ENCODE data around the gene VPS8. TPM values are rescaled to one million over a fixed set of nuclear protein-coding genes. Genes with fewer than 3 reads are reported as not detected.

The VPS8 gene
- total RNA-seq, 1 experiment from 2014 or later = 39.7 TPM

DNA sequence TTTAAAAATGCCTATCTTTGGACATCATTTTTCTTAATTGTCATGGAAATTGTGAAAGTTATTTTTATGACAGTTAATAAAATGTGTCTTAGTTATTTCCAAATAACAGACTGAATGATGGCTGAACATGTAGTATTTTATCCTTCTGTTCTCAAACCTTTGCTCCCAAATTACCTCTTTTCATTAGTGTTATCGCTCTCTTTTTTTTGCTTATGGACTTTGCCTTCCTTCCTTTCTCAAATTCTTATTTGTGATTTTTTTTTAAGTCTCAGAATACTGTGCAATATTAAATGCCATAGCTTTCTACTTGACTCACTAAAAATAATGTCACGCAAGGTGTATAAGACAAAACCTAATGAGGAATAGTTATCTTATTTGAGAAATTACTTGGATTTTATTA lies 107.7 kb downstream of the VPS8 start:
- no peaks in the 10 kb centered on the region for H3K23me2 ChIP-seq (ENCODE audit: insufficient read length, low read depth, low read length, poor library complexity, severe bottlenecking)
- H3K23ac ChIP-seq (ENCODE audit: insufficient read length, low read depth, low read length) = no peak overlapping the region
- H4K20me1 ChIP-seq (ENCODE audit: control insufficient read depth, insufficient read depth, insufficient read length) = no peaks in the 10 kb centered on the region
- H3K79me2 ChIP-seq (ENCODE audit: insufficient read depth, low read length) = no peaks in the 10 kb centered on the region
- Mint-ChIP-seq H3K4me3 (no peak overlapping the region), H3K36me3 (ENCODE audit: insufficient read depth in 1 of 3, low read depth in 3 of 3) (peaks cover 6 to 24% (median 16%) of the 10 kb centered on the region in 3 experiments; a peak in 6 of 7 replicates), H3K9me3 (no peaks in the 10 kb centered on the region), H3K4me1 (peaks cover 19 to 26% of the 10 kb centered on the region in 2 experiments), H3K27me3 (ENCODE audit: low read depth) (no peaks in the 10 kb centered on the region), H3K27ac (no peak overlapping the region)
- no peak overlapping the region for H3K18ac ChIP-seq (ENCODE audit: insufficient read length, low read depth, low read length)
- no peak overlapping the region for H3K4ac ChIP-seq (ENCODE audit: low read depth, low read length)
- H4K91ac ChIP-seq (ENCODE audit: insufficient read length, low read depth, low read length) = no peak overlapping the region
- no peak overlapping the region for H3K27ac ChIP-seq (ENCODE audit: insufficient read length, low read depth, low read length)
- H3T11ph ChIP-seq (ENCODE audit: low read length) = no peak overlapping the region
- WGBS (ENCODE audit: extremely low coverage, insufficient read length, low lambda C conversion rate) = no CpG with 5 or more reads among the region's 2 CpGs
- no peak overlapping the region for H4K8ac ChIP-seq (replicated peaks; ENCODE audit: insufficient read length, low read depth, low read length)
- peaks cover 1% of the 10 kb centered on the region; the same call in 1 of the 2 replicates for H3K4me1 ChIP-seq (ENCODE audit: insufficient read depth, low read length)
- no peak overlapping the region for H3K4me2 ChIP-seq (ENCODE audit: insufficient read depth, insufficient read length, low read length)
- H2AFZ ChIP-seq (ENCODE audit: low read length) = no peak overlapping the region
- no peak overlapping the region for H3K9ac ChIP-seq (ENCODE audit: extremely low read depth, insufficient read length, low read length)
- H4K5ac ChIP-seq (ENCODE audit: insufficient read length, low read depth, low read length) = no peak overlapping the region
- H3K14ac ChIP-seq (ENCODE audit: insufficient read depth, low read length) = no peak overlapping the region
- no peaks in the 10 kb centered on the region for H3K79me1 ChIP-seq (ENCODE audit: insufficient read depth, low read depth, low read length, poor library complexity, severe bottlenecking)
- H2AK5ac ChIP-seq (ENCODE audit: insufficient read length, low read length) = no peak overlapping the region
- no peaks in the 10 kb centered on the region for H3K9me3 ChIP-seq (ENCODE audit: control insufficient read depth, low read depth, low read length)
- no peaks in the 10 kb centered on the region for H3K27me3 ChIP-seq (ENCODE audit: insufficient read depth, low read length)
- H2BK5ac ChIP-seq (ENCODE audit: insufficient read length, low read length) = no peak overlapping the region
- TF ChIP-seq, protein P1, sequence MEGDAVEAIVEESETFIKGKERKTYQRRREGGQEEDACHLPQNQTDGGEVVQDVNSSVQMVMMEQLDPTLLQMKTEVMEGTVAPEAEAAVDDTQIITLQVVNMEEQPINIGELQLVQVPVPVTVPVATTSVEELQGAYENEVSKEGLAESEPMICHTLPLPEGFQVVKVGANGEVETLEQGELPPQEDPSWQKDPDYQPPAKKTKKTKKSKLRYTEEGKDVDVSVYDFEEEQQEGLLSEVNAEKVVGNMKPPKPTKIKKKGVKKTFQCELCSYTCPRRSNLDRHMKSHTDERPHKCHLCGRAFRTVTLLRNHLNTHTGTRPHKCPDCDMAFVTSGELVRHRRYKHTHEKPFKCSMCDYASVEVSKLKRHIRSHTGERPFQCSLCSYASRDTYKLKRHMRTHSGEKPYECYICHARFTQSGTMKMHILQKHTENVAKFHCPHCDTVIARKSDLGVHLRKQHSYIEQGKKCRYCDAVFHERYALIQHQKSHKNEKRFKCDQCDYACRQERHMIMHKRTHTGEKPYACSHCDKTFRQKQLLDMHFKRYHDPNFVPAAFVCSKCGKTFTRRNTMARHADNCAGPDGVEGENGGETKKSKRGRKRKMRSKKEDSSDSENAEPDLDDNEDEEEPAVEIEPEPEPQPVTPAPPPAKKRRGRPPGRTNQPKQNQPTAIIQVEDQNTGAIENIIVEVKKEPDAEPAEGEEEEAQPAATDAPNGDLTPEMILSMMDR (conservative IDR thresholded peaks at IDR 0.05) = no peak
- no peak overlapping the region for H2BK120ac ChIP-seq (ENCODE audit: low read depth, low read length, poor library complexity, severe bottlenecking)
- no peak overlapping the region for H3K56ac ChIP-seq (ENCODE audit: insufficient read length, low read depth, low read length)
- no peak overlapping the region for H2BK20ac ChIP-seq (ENCODE audit: low read depth, low read length, poor library complexity, severe bottlenecking)
- H2BK15ac ChIP-seq (ENCODE audit: low read depth, low read length) = no peak overlapping the region
- no peak for DNase-seq
- H2BK12ac ChIP-seq (ENCODE audit: insufficient read length, low read depth, low read length) = no peak overlapping the region
